HL-60 (cell line): ENCODE results near the gene SP2.

ENCODE experiments used
- DNase-seq, 2 experiments: peaks; one replicate each; pipeline ENCODE4 v3.0.0-alpha.2; 2010 to 2020; ENCODE audit warnings: low read depth in 1 of 2, low spot score in 1 of 2
- H3K27ac ChIP-seq: fragments of 250-450 bp; sonication (Bioruptor Pico); replicated peaks from 2 replicates; pipeline ENCODE4 v1.5.1; 2020; ENCODE audit warnings: mild to moderate bottlenecking, moderate library complexity
- H3K27me3 ChIP-seq: fragments of 250-450 bp; sonication (Bioruptor Pico); 2 replicates; pipeline ENCODE4 v1.5.1; 2021; ENCODE audit warnings: mild to moderate bottlenecking, moderate library complexity; ENCODE audit not compliant: insufficient read depth, poor library complexity, severe bottlenecking
- H3K4me3 ChIP-seq: replicated peaks from 2 replicates; pipeline ENCODE4 v1.5.1; 2011; ENCODE audit warnings: mild to moderate bottlenecking, control low read depth, low read length; ENCODE audit not compliant: insufficient read depth
- GABPA ChIP-seq: IDR thresholded peaks from 2 replicates; pipeline ENCODE4 v1.6.1; 2012; ENCODE audit warnings: low read depth
- POLR2AphosphoS5 ChIP-seq: IDR thresholded peaks from 2 replicates; pipeline ENCODE4 v1.6.1; 2012; ENCODE audit warnings: low read depth
- REST ChIP-seq: IDR thresholded peaks from 2 replicates; pipeline ENCODE4 v1.6.1; 2012; ENCODE audit warnings: low read depth; ENCODE audit not compliant: insufficient replicate concordance
- SPI1 ChIP-seq: IDR thresholded peaks from 2 replicates; pipeline ENCODE4 v1.6.1; 2012; ENCODE audit warnings: low read depth, mild to moderate bottlenecking, borderline replicate concordance
- TF ChIP-seq, protein P1 (sequence below): IDR thresholded peaks from one replicate; pipeline ENCODE4 v1.5.1; 2011; ENCODE audit warnings: low read length, control low read depth, inconsistent platforms; ENCODE audit not compliant: insufficient read depth

Gene SP2

GRCh38 chr17:47953909-47954308 lies 57.9 kb downstream of the SP2 start:
- H3K4me3 ChIP-seq = no peak overlapping the region
- no peak for DNase-seq
- no peaks in the 10 kb centered on the region for H3K27me3 ChIP-seq
- TF ChIP-seq GABPA = no peak
- TF ChIP-seq SPI1 = no peak
- no peak for TF ChIP-seq REST
- TF ChIP-seq, protein P1, sequence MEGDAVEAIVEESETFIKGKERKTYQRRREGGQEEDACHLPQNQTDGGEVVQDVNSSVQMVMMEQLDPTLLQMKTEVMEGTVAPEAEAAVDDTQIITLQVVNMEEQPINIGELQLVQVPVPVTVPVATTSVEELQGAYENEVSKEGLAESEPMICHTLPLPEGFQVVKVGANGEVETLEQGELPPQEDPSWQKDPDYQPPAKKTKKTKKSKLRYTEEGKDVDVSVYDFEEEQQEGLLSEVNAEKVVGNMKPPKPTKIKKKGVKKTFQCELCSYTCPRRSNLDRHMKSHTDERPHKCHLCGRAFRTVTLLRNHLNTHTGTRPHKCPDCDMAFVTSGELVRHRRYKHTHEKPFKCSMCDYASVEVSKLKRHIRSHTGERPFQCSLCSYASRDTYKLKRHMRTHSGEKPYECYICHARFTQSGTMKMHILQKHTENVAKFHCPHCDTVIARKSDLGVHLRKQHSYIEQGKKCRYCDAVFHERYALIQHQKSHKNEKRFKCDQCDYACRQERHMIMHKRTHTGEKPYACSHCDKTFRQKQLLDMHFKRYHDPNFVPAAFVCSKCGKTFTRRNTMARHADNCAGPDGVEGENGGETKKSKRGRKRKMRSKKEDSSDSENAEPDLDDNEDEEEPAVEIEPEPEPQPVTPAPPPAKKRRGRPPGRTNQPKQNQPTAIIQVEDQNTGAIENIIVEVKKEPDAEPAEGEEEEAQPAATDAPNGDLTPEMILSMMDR = no peak
- TF ChIP-seq POLR2AphosphoS5 = no peak
- H3K27ac ChIP-seq = no peak overlapping the region

GRCh38 chr17:47955497-47956461 lies 59.7 kb downstream of the SP2 start:
- no peak for DNase-seq
- Histone ChIP-seq H3K4me3 (no peak overlapping the region), H3K27me3 (no peaks in the 10 kb centered on the region), H3K27ac (no peak overlapping the region)
- TF ChIP-seq, protein P1 = no peak
- TF ChIP-seq REST = no peak
- no peak for TF ChIP-seq SPI1
- no peak for TF ChIP-seq GABPA
- no peak for TF ChIP-seq POLR2AphosphoS5

DNA sequence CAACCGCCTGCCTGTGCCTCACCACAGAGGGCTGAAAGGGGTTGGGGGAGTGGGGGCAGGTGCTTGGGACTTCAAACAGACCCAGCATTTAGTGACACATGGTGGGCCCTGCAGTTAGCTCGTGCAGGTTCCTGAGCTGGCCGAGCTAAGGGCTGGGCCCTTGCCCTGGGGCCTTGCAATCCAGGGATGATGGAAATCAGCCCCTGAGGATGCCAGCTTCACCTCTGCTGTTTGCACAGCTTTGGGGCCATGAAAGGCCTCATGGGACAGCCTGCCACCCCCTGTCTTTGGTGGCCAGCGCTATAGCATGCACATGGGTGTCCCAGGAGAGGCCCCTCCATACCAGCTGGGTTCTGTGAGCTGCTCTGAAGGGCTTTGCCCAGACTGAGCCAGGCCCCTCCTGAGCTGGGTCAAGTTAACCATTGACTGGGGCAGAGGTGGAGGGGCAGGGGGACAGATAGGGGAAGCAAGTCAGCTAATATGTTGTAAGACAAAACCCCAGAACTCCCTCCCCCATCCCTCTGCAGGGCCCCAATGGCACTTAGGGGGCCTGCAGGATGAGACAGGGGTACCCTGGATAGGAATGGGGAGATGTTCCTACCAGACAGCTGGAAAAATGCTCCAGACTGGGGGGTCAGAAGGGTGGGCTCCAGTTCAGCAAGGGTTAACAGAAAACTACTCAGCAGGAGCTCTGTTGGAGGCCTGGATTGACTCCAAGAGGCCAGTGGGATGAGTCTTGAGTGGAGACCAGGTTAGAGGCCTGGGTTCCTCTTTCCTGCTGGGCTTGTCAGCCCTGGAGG lies 61.0 kb downstream of the SP2 start:
- H3K4me3 ChIP-seq = no peak overlapping the region
- no peaks in the 10 kb centered on the region for H3K27me3 ChIP-seq
- H3K27ac ChIP-seq = 0 out of 2 replicates have a peak overlapping the region, but pooled peaks have one; percentile 23
- TF ChIP-seq SPI1 = peak; percentile 46; the same call in 1 of the 2 replicates
- no peak for TF ChIP-seq GABPA
- peak in 1 of 2 experiments; percentile 41 for DNase-seq
